GM21390 (cell line): ENCODE results near the gene DNHD1.

Source experiments
- ATAC-seq: cut with Tn5 transposase; IDR thresholded peaks from one replicate; pipeline ENCODE4 v1.9.1; 2021; ENCODE audit not compliant: unreplicated experiment

Gene DNHD1

DNA sequence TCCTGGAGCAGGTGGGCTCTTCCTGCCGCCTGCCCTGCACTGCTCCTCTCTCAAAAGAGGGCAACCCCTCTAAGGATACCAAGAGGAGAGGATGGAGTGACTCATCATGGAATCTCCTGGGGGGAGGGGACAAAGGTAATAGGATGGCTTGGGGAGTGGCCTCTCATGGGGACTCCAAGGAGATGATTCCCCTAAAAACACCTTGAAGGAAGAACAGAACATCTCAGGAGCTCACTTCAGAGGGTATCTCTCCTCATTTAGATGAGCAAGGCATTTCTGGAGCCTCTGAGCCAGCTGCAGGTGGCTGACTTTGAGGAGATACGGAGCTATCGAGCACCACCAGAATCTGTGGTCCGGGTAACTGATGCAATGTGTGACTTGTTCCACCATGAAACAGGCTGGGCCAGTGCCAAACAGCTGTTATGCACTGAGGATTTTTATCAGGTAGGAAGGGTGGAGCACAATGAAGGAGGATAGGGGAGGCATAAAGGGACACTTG lies 66.1 kb downstream of the DNHD1 start:
- no peak for ATAC-seq

DNA sequence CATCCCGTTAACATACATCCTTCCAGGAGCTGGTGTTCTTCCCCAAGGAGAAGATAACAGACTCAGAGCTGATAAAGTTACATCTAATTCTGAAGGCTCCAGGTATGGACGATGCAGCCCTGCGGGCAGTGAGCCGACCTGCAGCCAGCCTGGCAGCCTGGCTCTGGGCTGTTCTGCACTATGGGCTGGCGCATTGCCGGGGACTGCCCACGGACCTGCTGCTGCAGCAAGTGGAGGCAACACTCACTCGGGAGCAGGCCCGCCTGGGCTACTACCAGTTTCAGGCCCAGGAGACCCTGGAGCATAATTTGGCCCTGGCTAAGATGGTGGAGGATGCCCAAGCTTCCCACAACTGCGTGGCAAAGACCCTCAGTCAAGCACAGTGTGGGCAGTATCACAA lies 66.6 kb downstream of the DNHD1 start:
- ATAC-seq, result no peak

DNA sequence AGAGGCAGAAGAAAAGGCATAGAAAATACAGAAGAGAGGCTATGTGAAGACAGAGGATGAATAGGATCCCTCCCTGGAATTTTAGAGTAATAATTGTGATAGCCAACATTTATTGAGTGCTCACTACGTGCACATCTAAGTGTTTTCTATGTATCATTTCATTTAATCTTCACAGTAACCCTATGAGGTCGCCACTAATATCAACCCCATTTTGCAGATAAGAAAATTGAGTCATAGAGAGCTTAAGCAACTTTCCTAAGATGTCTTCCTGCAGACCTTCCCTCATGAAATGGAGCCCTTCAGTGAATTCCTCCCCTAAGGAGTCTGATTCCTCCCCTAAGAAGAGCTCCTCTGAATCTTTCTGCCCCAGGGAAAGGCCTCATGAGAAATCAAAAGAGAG lies 68.2 kb downstream of the DNHD1 start:
- no peak for ATAC-seq

DNA sequence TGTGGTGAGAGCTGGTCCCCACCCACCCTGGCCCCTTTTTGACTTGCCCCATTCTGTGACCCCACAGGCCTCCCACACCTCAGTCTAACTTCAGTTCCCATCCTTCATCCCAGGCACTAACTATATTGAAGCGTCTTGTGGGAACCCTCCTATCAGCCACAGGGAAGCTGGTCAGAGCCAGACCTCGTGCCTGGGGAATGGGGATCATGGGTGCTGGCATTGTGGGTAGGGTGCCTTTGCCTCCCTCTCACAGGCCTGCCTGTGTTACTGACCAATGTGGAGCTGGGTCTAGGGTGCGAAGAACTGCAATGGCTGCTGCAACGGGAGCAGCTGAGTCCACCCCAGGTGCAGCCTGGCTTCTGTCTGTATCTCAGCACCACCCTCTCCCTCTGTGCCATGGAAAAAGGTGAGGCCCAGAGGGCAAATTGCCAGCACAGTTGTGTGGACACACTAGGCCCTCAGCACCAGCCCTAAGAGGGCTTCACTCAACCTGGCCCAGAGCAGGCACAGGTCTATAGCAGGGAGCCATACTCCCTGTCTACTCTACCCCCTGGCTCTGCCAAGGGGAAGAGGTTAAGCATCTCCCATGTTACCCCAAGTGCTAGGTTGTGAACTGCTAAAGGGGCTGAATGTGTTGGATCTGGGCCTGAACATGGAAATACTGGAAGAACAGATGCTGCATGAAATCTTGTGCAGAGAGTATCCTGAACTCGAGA lies 69.1 kb downstream of the DNHD1 start:
- no peak for ATAC-seq

DNA sequence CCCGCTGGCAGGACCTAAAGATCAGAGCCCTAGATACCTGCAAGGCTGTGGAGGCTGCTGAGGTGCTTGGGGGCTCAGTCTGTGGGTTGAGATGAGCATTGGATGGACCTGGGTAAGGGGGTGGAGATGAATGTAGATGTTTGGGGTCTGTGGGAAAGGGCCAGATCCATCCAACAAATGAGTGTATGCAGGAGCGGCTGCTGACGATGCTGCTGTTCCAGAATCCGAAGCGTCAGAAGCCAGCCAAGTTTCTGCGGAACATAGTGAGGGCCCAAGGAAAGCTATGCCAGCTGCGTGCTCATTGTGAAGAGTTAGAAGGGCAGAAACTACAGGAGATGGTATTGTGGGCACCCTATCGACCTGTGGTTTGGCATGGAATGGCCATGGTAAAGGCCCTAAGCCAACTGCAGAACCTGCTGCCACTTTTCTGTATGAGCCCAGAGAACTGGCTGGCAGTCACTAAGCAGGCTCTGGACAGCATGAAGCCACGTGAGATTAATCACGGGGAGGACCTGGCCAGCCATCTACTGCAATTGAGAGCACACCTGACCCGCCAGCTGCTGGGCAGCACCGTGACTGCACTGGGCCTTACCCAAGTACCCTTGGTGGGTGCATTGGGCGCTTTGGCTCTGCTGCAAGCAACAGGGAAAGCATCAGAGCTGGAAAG lies 69.8 kb downstream of the DNHD1 start:
- no peak for ATAC-seq

DNA sequence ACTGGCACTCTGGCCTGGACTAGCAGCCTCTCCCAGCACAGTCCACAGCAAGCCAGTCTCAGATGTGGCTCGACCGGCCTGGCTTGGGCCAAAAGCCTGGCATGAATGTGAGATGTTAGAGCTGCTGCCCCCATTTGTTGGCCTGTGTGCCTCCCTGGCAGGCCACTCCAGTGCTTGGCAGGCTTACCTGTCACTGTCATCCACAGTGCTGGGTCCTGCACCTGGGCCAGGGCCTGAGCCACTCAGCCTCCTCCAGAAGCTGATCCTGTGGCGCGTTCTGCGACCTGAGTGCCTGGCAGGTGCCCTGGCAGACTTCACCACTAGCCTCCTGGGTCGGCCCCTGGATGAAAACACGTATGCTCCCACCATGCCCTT lies 70.3 kb downstream of the DNHD1 start:
- ATAC-seq, result no peak

DNA sequence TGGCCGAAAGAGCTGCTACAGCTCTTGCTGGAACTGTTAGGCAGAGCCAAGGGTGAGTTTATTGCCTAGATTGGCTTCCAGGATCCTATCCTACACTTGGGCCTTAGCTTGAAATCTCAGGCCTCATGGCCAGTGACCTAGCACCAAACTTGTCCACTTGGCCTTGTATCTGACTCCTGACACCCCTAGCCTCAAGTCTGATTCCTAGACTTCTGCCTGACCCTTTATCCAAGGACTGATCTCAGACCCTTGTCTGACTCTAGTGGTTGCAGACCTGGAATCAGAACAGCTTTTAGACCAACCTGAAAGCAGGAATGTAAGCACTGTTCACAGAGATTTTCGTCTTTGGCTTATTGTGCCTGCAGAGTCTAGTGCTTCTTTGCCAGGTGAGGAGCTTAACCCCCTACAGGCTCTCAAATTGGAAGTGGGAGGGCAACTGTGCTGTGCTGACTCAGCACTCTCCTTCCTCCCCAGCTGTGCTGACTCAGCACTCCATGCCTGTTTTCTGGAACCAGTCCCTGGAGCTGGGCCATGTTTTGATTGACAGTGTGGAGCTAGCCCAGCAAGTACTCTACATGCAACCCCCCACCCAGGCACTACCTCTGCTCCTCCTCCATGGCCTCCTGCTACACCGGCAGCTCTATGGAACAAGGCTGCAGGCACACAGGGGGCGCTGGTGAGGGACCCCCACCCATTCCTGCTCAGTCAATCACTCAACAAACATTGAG lies 71.3 kb downstream of the DNHD1 start:
- ATAC-seq, result no peak

DNA sequence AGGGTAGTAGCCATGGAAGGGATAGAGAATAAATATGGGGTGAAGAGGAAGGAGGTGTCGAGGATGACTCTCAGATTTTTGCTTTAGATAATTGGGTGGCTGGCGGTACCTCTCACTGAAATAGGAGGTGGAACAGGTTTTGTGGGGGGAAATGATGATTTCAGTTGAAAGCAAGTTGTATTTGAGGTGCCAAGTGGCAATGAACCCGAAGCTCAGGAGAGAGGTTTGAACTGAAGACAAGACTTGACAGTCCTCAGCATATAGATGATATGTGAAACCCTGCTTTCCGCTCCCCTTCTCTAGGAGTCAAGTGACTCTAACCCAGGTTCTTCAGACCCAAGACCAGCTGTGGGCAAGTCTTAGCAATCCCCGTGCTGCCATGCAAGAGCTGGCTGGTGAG lies 72.6 kb downstream of the DNHD1 start:
- ATAC-seq, result no peak

DNA sequence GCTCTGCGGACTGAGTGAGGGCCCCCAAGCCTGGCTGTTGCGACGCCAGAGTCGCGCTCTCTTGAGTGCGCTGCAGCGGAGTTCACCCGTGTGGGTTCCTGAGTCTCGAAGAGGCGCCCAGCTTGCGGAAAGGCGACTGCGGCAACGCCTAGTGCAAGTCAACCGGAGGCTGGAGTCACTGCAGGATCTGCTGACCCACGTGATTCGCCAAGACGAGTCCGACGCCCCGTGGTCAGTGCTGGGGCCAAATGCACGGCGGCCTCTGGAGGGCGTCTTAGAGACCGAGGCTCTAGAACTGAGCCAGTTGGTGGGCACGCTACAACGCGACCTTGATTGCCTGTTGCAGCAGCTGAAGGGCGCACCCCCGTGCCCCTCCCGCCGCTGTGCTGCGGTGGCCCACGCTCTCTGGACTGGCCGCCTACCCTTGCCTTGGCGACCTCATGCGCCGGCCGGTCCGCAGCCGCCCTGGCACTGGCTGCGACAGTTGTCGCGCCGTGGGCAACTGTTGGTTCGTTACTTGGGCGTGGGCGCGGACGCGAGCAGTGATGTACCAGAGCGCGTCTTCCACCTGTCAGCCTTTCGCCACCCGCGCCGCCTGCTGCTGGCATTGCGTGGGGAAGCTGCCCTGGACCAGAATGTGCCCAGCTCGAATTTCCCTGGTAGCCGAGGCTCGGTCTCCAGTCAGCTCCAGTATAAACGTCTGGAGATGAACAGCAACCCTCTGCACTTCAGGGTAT lies 73.8 kb downstream of the DNHD1 start:
- ATAC-seq, result no peak

DNA sequence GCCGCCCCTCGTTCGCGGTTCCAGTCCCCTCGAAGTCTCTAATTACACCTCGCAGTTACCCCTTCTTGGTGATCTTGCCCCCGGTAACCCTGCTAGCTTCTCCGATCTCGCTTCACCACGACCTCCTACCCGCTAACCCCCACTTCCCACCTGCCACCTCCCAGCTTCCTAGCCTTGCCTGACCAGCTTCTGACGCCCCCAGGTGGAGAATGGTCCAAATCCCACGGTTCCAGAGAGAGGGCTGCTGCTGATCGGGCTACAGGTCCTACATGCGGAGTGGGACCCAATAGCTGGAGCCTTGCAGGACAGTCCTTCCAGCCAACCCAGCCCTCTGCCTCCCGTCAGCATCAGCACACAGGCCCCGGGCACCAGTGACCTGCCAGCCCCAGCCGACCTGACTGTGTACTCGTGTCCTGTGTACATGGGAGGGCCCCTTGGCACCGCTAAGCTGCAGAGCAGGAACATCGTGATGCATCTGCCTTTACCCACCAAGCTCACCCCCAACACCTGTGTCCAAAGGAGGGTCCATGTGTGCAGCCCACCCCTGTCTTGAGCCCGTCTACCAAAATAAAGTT lies 74.4 kb downstream of the DNHD1 start:
- no peak for ATAC-seq

DNA sequence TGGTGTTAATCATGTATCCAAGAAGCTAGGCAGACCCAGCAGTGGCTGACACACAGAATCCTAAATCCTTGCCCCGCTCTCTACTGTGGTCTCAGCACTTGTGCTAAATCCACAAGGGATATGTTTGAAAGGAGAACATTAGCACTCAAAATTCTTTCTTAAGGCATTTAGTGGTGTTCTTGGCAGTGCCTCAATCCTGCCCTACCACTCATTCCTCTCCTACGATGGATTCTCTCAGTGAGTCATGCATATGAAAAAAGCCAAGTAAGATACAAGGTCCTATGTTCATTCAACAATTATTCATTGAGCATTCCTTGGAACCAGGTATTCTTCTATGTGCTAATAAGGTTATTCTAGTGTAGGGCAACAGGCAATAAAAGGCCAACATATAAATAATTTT lies 75.1 kb downstream of the DNHD1 start:
- ATAC-seq, result no peak

DNA sequence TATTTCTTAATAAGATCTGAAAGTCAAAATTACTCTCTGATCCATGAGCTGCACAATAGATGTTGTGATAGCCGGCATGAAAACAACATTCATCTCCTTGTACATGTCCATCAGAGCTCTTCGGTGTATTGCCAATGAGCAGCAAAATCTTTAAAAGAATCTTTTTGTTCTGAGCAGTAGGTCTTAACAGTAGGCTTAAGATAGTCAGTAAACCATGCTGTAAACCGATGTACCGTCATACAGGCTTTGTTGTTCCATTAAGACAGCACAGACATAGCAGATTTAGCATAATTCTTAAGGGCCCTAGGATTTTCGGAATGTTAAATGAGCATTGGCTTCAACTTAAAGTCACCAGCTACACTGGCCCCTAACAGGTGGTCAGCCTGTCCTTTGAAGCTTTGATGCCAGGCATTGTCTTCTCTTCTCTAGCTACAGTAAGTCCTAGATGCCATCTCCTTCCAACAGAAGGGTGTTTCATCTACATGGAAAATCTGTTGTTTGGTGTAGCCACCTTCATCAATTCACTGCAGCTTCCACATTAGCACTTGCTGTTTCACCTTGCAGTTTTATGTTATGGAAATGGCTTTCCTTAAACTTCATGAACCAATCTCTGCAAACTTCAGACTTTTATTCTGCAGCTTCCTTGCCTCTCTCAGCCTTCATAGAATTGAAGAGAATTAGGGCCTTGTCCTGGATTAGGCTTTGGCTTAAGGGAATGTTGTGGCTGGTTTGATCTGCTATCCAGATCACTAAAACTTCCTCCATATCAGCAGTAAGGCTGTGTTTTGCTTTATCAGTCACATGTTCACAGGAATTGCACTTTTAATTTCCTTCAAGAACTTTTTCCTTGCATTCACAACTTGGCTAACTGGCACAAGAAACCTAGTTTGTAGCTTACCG lies 78.0 kb downstream of the DNHD1 start:
- no peak for ATAC-seq

DNA sequence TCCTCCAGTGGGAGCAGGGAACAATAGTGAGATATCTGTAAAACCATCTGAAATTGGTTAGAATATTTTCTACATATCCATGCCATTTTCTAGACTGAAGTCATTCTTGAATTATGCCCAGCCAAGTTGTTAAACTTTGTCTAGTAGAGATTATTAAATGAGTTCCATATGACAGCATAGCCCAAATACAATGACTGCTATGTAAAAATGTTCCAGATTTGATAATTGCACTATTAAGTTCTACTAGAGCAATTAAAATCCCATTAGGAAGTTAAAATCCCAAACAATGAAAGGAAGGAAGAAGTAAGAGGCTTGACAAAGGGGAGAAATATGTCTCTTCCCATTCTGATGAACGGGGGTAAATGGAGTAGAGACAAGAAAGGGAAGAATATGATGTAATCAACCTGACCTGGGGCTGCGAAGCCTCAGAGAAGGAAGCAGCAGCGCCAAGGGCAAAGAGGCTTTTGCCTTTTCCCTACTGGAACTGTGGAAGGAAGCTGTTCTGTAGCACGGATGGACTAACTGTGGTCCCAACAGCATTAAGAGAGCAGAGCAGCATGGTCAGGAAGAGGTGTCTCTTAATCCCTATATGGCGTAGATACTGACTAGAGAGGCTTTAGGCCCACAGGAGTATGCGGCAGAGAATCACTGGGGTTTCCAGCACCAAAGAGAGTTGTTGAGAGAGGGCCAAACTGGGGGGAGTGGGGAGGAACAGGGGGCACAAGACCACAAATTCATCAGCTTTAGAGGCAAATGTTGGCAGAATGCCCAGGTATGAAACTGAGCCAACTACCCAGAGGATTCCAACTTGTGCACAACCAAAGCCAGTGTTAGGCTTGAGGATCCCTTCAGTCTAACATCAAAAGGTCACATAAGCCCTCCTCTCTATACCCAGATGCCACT lies 79.6 kb downstream of the DNHD1 start:
- ATAC-seq, result no peak

DNA sequence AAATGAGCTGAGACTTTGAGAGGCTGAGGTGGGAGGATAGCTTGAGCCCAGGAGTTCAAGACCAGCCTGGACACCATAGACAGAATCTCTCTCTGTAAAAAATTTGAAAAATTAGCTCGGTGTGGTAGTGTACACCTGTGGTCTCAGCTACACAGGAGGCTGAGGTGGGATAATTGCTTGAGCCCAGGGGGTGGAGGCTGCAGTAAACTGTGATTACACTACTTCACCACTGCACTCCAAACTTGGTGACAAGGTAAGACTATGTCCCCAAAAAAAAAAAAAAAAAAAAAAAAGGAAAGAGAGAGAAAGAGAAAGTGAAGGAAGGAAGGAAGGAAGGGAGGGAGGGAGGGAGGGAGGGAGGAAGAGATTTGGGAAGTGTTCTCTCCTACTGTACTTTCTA lies 81.1 kb downstream of the DNHD1 start:
- ATAC-seq, result no peak

DNA sequence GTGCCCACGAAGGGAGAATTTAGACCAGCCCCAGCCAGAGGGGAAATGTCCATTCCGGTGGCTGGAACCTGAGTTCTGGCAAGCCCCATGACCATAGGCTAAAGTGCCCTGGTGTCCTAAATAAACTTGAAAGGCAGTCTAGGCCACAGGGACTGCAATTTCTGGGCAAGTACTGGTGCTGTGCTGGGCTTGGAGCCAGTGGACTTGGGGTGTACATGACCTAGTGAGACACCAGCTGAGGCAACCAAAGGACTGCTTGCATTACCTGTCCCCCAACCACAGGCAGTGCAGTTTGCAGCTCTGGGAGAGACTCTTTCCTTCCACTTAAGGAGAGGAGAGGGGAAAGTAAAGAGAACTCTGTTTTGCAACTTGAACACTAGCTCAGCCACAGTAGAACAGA lies 82.6 kb downstream of the DNHD1 start:
- ATAC-seq, result no peak

DNA sequence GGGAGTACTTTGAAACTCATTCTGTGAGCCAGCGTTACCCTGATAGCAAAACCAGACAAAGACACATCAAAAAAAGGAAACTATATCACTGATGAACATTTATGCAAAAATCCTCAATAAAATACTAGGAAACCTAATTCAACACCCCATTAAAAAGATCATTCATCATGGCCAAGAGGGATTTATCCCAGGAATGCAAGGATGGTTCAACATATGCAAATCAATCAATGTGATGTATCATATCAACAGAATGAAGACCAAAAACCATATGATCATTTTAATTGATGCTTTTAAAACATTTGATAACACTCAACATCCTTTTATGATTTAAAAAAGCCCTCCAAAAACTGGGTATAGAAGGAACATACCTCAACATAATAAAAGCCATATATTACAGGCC lies 86.5 kb downstream of the DNHD1 start:
- ATAC-seq, result no peak

DNA sequence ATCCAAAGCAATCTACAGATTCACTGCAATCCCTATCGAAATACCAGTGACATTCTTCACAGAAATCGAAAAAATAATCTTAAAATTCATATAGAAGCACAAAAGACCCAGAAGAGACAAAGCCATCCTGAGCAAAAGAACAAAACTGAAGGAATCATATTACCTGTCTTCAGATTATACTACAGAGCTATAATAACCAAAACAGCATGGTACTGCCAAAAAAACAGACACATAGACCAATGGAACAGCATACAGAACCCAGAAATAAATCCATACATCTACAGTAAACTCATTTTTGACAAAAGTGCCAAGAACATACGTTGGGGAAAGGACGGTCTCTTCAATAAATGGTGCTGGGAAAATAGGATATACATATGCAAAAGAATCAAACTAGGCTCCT lies 87.4 kb downstream of the DNHD1 start:
- ATAC-seq, result no peak

DNA sequence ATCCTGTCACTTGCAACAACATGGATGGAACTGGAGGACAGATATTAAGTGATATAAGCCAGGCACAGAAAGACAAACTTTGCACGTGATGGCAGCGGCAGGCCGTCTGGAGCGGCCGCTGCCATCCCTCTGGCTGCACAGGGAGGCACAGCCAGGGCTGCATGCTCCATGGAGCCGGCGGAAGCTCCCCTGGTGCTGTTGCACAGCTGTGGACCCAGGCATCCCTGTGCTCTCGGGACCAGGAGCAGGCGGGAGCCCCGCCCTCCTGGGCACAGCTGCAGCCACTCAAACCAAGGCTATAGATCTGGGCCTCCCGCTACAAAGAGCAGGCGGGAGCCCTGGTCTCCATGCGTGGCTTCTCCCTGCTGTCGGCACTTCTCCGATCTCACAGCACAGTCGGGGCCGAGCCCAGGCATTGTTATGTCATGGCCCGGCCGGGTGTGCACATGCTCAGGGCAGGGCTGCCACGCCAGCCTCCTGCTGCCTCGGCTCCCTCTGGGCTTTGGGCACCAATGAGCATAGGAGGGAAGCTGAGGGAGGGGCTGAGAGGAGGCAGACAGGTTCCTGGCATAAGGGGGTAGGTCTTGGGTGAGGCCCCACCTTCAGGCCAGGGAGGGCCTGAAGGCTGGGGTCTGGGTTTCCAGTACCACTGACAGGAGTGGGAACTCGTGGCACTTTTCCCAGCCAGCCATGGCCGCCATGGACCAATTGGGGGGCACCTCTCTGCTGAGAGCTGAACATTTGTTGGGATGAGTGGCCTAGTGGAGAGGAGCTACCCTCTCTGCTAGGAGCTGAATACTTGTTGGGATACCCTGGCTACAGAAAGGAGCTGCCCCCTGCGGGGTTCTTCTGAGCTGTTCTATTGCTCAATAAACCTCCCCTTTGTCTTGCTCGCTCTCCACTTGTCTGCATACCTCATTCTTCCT lies 89.6 kb downstream of the DNHD1 start:
- ATAC-seq, result no peak
